Measurements from ENCODE around the gene TLDC2.
"Not testable (repeated sequence)": the region's sequence is repeated elsewhere in the genome, so short reads cannot be mapped to it uniquely, and the experiment has no call there.

The TLDC2 gene

GRCh38 chr20:36875702-36876472 is at the start of gene TLDC2:
TSS of gene TLDC2 (plus strand) at chr20:36876138. CDS start at chr20:36876175, 37 bp downstream.
- no peak for DNase-seq (ENCODE audit: low read depth)

DNA sequence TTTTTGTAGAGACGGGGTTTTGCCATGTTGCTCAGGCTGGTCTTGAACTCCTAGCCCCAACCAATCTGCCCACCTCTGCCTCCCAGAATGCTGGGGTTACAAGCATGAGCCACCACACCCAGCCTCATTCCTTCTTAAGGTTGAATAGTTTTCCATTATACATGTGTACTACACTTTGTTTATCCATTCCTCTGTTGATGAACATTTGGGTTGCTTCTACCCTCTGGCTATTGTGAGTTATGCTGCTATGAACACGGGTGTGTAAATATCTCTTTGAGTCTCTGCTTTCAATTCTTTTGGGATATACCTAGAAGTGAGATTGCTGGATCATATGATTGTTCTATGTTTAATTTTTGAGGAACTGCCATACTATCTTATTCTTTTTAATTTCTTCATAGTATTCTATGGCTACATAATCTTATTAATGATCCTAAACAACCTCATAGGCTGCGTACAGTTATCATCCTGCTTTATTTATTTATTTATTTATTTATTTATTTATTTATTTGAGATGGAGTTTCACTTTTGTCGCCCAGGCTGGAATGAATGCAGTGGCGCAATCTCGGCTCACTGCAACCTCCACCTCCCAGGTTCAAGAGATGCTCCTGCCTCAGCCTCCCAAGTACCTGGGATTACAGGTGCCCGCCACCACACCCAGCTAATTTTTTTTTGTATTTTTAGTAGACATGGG is 49.2 kb upstream of the TLDC2 start:
- DNase-seq (ENCODE audit: low read depth): no peak

- no peak for DNase-seq (ENCODE audit: low read depth)
Measured at GRCh38 chr20:36827541-36828279, 48.2 kb upstream of the TLDC2 start.

GRCh38 chr20:36830791-36831691 is 44.9 kb upstream of the TLDC2 start:
- no peak for DNase-seq (ENCODE audit: low read depth)

- no peak for DNase-seq (ENCODE audit: low read depth)
Measured at GRCh38 chr20:36832791-36833190, 43.1 kb upstream of the TLDC2 start.

DNA sequence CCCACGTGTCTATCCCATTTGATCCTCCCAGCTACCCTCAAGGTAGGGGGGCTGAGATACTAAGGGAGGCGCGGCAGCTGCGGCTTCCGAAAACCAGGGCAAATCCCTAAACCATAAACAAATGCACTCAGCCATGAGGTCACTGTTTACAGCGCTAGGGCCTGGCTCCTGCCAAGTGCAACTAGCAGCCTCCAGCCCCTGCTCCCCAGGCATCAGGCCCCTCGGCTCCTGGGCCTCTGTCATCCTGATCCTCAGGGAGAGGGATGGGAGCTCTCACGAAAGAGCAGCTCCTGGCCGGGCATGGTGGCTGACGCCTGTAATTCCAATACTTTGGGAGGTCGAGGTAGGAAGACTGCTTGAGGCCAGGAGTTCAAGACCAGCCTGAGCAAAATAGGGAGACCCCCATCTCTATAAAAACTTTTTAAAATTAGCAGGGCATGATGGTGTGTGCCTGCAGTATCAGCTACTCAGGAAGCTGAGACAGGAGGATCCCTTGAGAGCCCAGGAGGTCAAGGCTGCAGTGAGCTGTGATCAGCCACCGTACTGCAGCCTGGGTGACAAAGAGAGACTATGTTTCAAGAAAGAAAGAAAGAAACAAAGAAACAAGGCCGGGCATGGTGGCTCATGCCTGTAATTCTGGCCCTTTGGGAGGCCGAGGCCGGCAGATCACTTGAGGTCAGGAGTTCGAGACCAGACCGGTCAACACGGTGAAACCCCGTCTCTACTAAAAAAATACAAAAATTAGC is 42.5 kb upstream of the TLDC2 start:
- DNase-seq (ENCODE audit: low read depth): no peak

- DNase-seq (ENCODE audit: low read depth): no peak
Measured at GRCh38 chr20:36835025-36835424, 40.9 kb upstream of the TLDC2 start.

GRCh38 chr20:36835453-36836198 is 40.3 kb upstream of the TLDC2 start:
- DNase-seq (ENCODE audit: low read depth): peak; percentile 70

- no peak for DNase-seq (ENCODE audit: low read depth)
Measured at GRCh38 chr20:36836591-36837269, 39.2 kb upstream of the TLDC2 start.

DNA sequence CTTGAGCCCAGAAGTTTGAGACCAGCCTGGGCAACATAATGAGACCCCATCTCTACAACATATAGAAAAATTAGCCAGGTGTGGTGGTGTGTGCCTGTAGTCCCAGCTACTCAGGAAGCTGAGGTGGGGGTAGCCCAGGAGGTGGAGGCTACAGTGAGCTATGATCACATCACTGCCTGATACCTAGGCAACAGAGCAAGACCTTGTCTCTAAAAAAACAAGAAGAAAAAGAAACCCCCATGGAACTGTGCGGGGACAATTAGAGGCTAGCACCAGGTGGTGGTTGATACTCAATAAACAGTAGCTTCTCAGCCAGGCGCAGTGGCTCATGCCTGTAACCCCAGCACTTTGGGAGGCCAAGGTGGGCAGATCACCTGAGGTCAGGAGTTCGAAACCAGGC is 37.6 kb upstream of the TLDC2 start:
- DNase-seq (ENCODE audit: low read depth): not testable (repeated sequence)

DNA sequence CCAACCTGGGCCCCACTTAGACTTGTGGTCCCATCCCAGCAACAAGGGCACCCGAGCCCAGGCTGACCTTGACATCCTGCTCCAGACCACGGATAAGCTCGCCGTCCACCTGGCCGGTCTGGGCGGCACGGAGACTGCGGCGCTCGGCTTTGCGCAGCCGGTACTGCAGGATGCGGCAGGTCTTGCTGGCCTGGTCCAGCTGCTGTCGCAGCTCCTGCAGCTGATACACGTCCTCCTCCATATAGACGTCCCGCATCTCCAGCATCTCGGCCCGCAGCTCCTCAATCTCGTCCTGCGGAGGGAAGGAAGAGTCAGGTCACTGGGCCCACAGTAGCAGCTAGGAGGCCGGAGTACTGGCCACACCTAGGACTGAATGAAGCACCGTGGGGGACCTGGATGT is 36.8 kb upstream of the TLDC2 start:
- DNase-seq (ENCODE audit: low read depth): no peak

- not testable (repeated sequence) for DNase-seq (ENCODE audit: low read depth)
Measured at GRCh38 chr20:36841030-36841429, 34.9 kb upstream of the TLDC2 start.

DNA sequence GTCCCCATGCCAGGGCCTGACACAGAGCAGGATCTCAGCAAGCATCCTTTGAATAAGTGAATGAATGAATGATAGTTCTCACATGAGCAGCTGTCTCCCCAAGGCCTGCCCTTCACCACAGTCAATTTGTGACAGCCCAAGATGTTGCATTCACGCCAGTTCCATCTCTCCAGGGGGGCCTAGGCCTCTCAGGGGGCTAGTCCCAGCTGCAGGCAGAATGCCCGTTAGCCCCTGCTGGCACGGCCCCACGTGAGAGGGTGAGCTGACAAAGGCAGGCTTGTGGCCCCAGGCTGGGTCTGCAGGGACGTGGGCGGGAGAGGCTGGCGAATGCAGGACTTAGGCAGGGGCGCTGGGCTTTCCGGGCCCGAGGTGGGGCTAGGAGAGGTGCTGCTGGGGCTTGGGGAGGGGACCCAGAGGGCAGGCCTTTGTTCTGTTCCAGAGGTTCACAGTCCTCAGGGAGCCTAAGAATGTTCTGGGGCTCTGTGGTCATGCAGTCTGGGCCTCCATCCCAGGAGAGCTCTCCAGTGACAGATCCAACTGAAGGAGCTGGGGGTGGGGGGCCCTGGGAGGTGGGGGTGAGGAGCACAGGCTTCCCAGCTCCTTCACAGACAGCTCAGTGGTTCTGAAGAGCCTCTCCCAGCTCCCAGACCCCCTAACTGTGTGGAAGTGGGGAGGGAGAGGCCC is 30.5 kb upstream of the TLDC2 start:
- DNase-seq (ENCODE audit: low read depth): no peak

DNA sequence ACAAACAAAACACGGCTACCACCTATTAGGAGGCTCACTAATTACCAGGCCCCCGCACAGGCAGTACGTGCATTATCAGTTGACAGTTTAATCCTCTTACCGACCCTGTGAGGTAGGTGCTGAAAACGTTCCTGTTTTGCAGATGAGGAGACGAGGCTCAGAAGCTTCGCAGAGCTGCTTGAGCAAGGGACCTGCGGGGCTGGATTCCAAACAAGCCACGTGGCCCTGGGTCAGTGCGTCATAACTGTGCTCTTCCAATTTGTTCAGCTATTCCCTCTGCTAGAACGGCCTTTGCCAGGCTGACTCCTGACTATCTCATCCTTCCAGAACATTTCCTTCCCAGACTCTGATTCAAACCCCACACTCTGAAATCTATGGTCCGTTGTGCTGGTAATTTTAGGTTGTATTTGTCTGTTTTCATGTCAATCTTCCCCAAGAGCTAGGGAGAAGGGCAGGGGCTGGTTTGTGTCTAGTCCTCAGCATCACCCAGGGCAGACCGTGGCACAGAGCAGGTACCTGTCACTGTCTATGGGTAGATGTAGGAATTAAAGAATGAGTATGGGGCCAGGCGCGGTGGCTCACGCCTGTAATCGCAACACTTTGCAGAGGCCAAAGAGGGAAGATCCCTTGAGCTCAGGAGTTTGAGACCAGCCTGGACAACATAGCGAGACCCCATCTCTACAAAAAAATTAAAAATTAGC is 28.8 kb upstream of the TLDC2 start:
- DNase-seq (ENCODE audit: low read depth): no peak

- DNase-seq (ENCODE audit: low read depth): no peak
Measured at GRCh38 chr20:36847710-36848040, 28.3 kb upstream of the TLDC2 start.

DNA sequence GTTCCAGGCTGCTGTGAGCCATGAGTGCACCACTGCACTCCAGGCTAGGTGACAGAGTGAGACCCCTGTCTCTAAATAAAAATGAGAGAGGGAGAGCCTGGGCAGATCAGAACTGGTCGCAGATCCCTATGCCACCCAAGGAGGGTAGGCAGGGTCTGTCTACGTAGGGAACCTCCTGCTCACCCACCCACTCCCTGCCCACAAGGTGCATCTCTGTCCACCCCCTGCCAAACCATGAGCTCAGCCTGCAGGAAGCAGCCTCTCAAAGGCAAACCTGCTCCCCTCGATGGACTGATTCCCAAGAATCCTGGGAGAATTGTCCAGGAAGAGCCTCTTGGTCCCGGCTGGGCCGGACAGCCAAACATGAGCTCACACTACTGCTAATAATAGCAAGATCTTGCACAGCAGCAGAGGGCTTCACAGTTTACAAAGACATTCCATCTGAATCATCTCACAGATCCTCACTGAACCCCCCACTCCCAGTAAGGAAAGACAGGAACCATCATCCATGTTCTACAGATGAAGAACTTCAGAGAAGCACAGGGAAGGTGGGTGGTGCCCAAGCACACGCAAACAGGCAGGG is 27.8 kb upstream of the TLDC2 start:
- DNase-seq (ENCODE audit: low read depth): no peak

DNA sequence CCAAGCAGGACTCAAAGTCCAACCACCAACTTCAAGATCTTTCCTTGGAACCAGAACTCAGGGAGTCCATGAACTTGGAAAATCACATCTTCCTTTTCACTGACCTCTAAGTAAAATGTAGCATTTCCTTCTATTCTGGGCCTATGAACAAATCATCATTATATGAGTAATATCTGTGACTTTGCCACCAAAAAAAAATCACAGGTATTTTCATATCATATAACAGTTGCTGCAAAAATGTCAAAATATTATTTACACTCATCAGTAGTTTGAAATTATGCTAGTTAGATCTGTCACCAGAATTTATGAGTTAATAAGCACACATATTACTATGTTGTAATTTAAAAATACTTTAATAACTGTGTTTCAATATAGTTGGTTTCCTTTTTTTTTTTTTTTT is 27.3 kb upstream of the TLDC2 start:
- no peak for DNase-seq (ENCODE audit: low read depth)

DNA sequence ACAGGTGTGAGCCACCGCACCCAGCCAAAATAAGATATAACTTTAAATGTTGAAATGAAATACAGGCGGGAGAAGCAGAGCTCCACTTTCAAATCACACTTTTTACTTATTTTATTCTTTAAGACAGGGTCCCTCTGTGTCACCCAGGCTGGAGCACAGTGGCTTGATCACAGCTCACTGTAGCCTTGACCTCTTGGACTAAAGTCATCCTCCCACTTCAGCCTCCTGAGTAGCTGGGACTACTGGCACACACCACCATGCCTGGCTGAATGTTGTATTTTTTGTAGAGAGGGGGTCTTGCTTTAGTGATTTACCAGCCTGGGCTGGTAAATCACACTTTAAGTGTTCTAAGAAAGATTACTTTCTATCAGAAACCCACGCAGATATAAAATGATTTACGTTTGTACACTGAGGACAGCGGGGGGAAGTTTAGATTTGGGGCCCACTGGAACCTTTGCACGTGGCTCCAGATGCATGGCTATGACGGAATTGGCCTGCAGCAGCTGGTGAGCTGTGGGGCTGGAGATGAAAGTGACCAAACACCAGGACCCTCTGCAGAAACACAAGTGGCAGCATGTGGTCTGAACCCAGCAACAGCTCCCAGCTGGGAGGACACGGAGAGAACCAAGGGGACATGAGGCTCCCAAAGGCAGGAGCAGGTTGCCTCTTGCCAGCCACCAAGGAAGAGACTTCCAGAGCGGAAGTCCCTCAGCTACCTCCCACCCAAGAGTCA is 26.4 kb upstream of the TLDC2 start:
- DNase-seq (ENCODE audit: low read depth): no peak
